HL-60 (cell line): ENCODE results near the gene PRPSAP1.

Source experiments
- DNase-seq, 2 experiments: peaks; one replicate each; pipeline ENCODE4 v3.0.0-alpha.2; 2010 to 2020; ENCODE audit warnings: low read depth in 1 of 2, low spot score in 1 of 2
- H3K27ac ChIP-seq: fragments of 250-450 bp; sonication (Bioruptor Pico); replicated peaks from 2 replicates; pipeline ENCODE4 v1.5.1; 2020; ENCODE audit warnings: mild to moderate bottlenecking, moderate library complexity
- H3K27me3 ChIP-seq: fragments of 250-450 bp; sonication (Bioruptor Pico); 2 replicates; pipeline ENCODE4 v1.5.1; 2021; ENCODE audit warnings: mild to moderate bottlenecking, moderate library complexity; ENCODE audit not compliant: insufficient read depth, poor library complexity, severe bottlenecking
- H3K4me3 ChIP-seq: replicated peaks from 2 replicates; pipeline ENCODE4 v1.5.1; 2011; ENCODE audit warnings: mild to moderate bottlenecking, control low read depth, low read length; ENCODE audit not compliant: insufficient read depth
- CTCF ChIP-seq: IDR thresholded peaks from one replicate; pipeline ENCODE4 v1.5.1; 2011; ENCODE audit warnings: low read length, control low read depth, inconsistent platforms; ENCODE audit not compliant: insufficient read depth
- GABPA ChIP-seq: IDR thresholded peaks from 2 replicates; pipeline ENCODE4 v1.6.1; 2012; ENCODE audit warnings: low read depth
- POLR2AphosphoS5 ChIP-seq: IDR thresholded peaks from 2 replicates; pipeline ENCODE4 v1.6.1; 2012; ENCODE audit warnings: low read depth
- REST ChIP-seq: IDR thresholded peaks from 2 replicates; pipeline ENCODE4 v1.6.1; 2012; ENCODE audit warnings: low read depth; ENCODE audit not compliant: insufficient replicate concordance
- SPI1 ChIP-seq: IDR thresholded peaks from 2 replicates; pipeline ENCODE4 v1.6.1; 2012; ENCODE audit warnings: low read depth, mild to moderate bottlenecking, borderline replicate concordance

Gene PRPSAP1

GRCh38 chr17:76383546-76384221 lies 30.0 kb upstream of the PRPSAP1 start:
- TF ChIP-seq CTCF (no peak), REST (peak; percentile 10)
- peak in 1 of 2 experiments; percentile 66 for DNase-seq
- Histone ChIP-seq H3K27me3 (peaks cover 7% of the 10 kb centered on the region), H3K27ac (peak overlapping the region; percentile 46), H3K4me3 (peak overlapping the region; percentile 58)

- H3K27ac ChIP-seq = peak overlapping the region; percentile 46
- H3K4me3 ChIP-seq = peak overlapping the region; percentile 58
- H3K27me3 ChIP-seq = peaks cover 7% of the 10 kb centered on the region
- peak in 1 of 2 experiments; percentile 61 for DNase-seq
- no peak for TF ChIP-seq REST
- no peak for TF ChIP-seq GABPA
- TF ChIP-seq POLR2AphosphoS5 = no peak
- TF ChIP-seq CTCF = no peak
- TF ChIP-seq SPI1 = no peak
These were observed 29.3 kb upstream of the PRPSAP1 start for GRCh38 chr17:76382803-76383545.

- peak overlapping the region; percentile 58 for H3K4me3 ChIP-seq
- peak overlapping the region; percentile 46 for H3K27ac ChIP-seq
- DNase-seq = peak in 1 of 2 experiments; percentile 8
- peaks cover 7% of the 10 kb centered on the region for H3K27me3 ChIP-seq
- TF ChIP-seq POLR2AphosphoS5 (no peak), CTCF (no peak), SPI1 (no peak), REST (no peak), GABPA (no peak)
These were observed 28.7 kb upstream of the PRPSAP1 start for GRCh38 chr17:76382351-76382802.
